GM23338 (cell line): ENCODE data around the gene CNDP2. TPM values are rescaled to one million over a fixed set of nuclear protein-coding genes. Genes with fewer than 3 reads are reported as not detected.

ENCODE experiments used
- ATAC-seq: fragments of 200-7000 bp; cut with Tn5 transposase; 3 replicates; pipeline ENCODE4 v1.9.1; 2020
- DNase-seq: peaks from one replicate; pipeline ENCODE4 v3.0.0-alpha.2; 2015; ENCODE audit warnings: low spot score
- H2AFZ ChIP-seq: fragments of 200-600 bp; sonication (generic); 2 replicates; pipeline ENCODE4 v1.8.0; 2016; ENCODE audit warnings: antibody characterized with exemption, mild to moderate bottlenecking, moderate library complexity
- H3F3A ChIP-seq: fragments of 200-600 bp; sonication (generic); replicated peaks from 2 replicates; pipeline ENCODE4 v1.8.0; 2017; ENCODE audit warnings: antibody characterized with exemption, mixed run types, low read depth
- H3K27ac ChIP-seq: fragments of 200-600 bp; sonication (generic); 2 replicates; pipeline ENCODE4 v1.6.1; 2016; ENCODE audit warnings: low read depth
- H3K27me3 ChIP-seq: fragments of 200-600 bp; sonication (generic); 2 replicates; pipeline ENCODE4 v1.8.0; 2016; ENCODE audit warnings: mild to moderate bottlenecking, mixed run types, moderate library complexity; ENCODE audit not compliant: insufficient read depth
- H3K36me3 ChIP-seq: fragments of 200-600 bp; sonication (generic); 2 replicates; pipeline ENCODE4 v1.8.0; 2016; ENCODE audit warnings: mild to moderate bottlenecking; ENCODE audit not compliant: insufficient read depth
- H3K4me1 ChIP-seq: fragments of 200-600 bp; sonication (generic); 2 replicates; pipeline ENCODE4 v1.8.0; 2016; ENCODE audit warnings: mild to moderate bottlenecking, moderate library complexity; ENCODE audit not compliant: insufficient read depth
- H3K4me2 ChIP-seq: fragments of 200-600 bp; sonication (generic); 2 replicates; pipeline ENCODE4 v1.7.1; 2017; ENCODE audit warnings: mixed run types
- H3K4me3 ChIP-seq: fragments of 200-600 bp; sonication (generic); 2 replicates; pipeline ENCODE4 v1.6.1; 2016; ENCODE audit warnings: mixed run types
- H3K79me2 ChIP-seq: fragments of 200-600 bp; sonication (generic); replicated peaks from 2 replicates; pipeline ENCODE4 v1.8.0; 2017; ENCODE audit warnings: mild to moderate bottlenecking; ENCODE audit not compliant: insufficient read depth
- H3K9me2 ChIP-seq: fragments of 200-600 bp; sonication (generic); 2 replicates; pipeline ENCODE4 v1.8.0; 2017; ENCODE audit not compliant: insufficient read depth
- H4K20me1 ChIP-seq: fragments of 200-600 bp; sonication (generic); replicated peaks from 2 replicates; pipeline ENCODE4 v1.8.0; 2017; ENCODE audit warnings: mild to moderate bottlenecking; ENCODE audit not compliant: insufficient read depth
- H3K27ac Mint-ChIP-seq: 2 replicates; pipeline ENCODE4 v1.8.0; 2020; ENCODE audit warnings: inconsistent platforms, mild to moderate bottlenecking, moderate library complexity, mixed read lengths
- H3K27me3 Mint-ChIP-seq: 3 replicates; pipeline ENCODE4 v1.8.0; 2022; ENCODE audit warnings: low read depth, mild to moderate bottlenecking, moderate library complexity, mixed read lengths, inconsistent platforms; ENCODE audit not compliant: insufficient read depth, poor library complexity
- H3K36me3 Mint-ChIP-seq: 3 replicates; pipeline ENCODE4 v1.8.0; 2021; ENCODE audit warnings: low read depth, mild to moderate bottlenecking, inconsistent platforms, moderate library complexity, mixed read lengths
- H3K4me1 Mint-ChIP-seq: 3 replicates; pipeline ENCODE4 v1.8.0; 2020; ENCODE audit warnings: mild to moderate bottlenecking, inconsistent platforms, mixed read lengths
- H3K4me3 Mint-ChIP-seq: 3 replicates; pipeline ENCODE4 v1.8.0; 2021; ENCODE audit warnings: moderate library complexity, mild to moderate bottlenecking, inconsistent platforms, mixed read lengths
- H3K9me3 Mint-ChIP-seq: 3 replicates; pipeline ENCODE4 v1.8.0; 2020; ENCODE audit warnings: moderate library complexity, mild to moderate bottlenecking, inconsistent platforms, mixed read lengths
- CREB1 ChIP-seq: fragments of 250-450 bp; sonication (Bioruptor Pico); IDR thresholded peaks from 2 replicates; pipeline ENCODE4 v1.5.0; 2020; ENCODE audit warnings: low read depth, mild to moderate bottlenecking, moderate library complexity
- CTCF ChIP-seq, 2 experiments: fragments of 200-600 bp in 1 of 2; sonication (generic) in 1 of 2; conservative IDR thresholded peaks; 2 replicates each; pipeline versions ENCODE4 v1.5.1 to v1.6.1; 2016 to 2017; ENCODE audit warnings: antibody characterized with exemption in 2 of 2, low read depth in 2 of 2, mild to moderate bottlenecking in 2 of 2, moderate library complexity in 1 of 2
- ETS1 ChIP-seq: IDR thresholded peaks from 2 replicates; pipeline ENCODE4 v1.6.1; 2016; ENCODE audit warnings: antibody characterized with exemption
- EZH2 ChIP-seq: fragments of 200-600 bp; sonication (generic); IDR thresholded peaks from one replicate; pipeline ENCODE4 v1.8.0; 2017; ENCODE audit warnings: antibody characterized with exemption, mild to moderate bottlenecking, low read depth; ENCODE audit not compliant: unreplicated experiment
- EZH2phosphoT487 ChIP-seq: fragments of 200-600 bp; sonication (generic); IDR thresholded peaks from one replicate; pipeline ENCODE4 v1.8.1; 2018; ENCODE audit warnings: antibody characterized with exemption; ENCODE audit not compliant: unreplicated experiment
- JUNB ChIP-seq: IDR thresholded peaks from one replicate; pipeline ENCODE4 v1.6.1; 2016; ENCODE audit warnings: antibody characterized with exemption; ENCODE audit not compliant: unreplicated experiment
- NANOG ChIP-seq: IDR thresholded peaks from 2 replicates; pipeline ENCODE4 v1.6.1; 2016; ENCODE audit warnings: antibody characterized with exemption, borderline replicate concordance
- POLR2AphosphoS5 ChIP-seq: IDR thresholded peaks from 2 replicates; pipeline ENCODE4 v1.6.1; 2016; ENCODE audit warnings: antibody characterized with exemption, low read depth
- REST ChIP-seq: IDR thresholded peaks from one replicate; pipeline ENCODE4 v1.6.1; 2018; ENCODE audit warnings: antibody characterized with exemption; ENCODE audit not compliant: unreplicated experiment
- ZNF114 ChIP-seq: fragments of 250-450 bp; sonication (Bioruptor Pico); IDR thresholded peaks from 2 replicates; pipeline ENCODE4 v1.5.0; 2020; ENCODE audit warnings: mild to moderate bottlenecking, moderate library complexity
- ZNF331 ChIP-seq: fragments of 250-450 bp; sonication (Bioruptor Pico); IDR thresholded peaks from 2 replicates; pipeline ENCODE4 v1.5.0; 2020; ENCODE audit warnings: low read depth, mild to moderate bottlenecking, moderate library complexity
- ZNF462 ChIP-seq: fragments of 250-450 bp; sonication (Bioruptor Pico); IDR thresholded peaks from 2 replicates; pipeline ENCODE4 v1.5.0; 2020; ENCODE audit warnings: mild to moderate bottlenecking, moderate library complexity
- polyA plus RNA-seq: library from polyadenylated mRNA; unstranded; fragments of >200 nt; fragmentation: Nextera tagmentation; extraction: Ambion mirVana; gene quantifications from 2 replicates; pipeline ENCODE4 v1.2.1, GENCODE V29; 2016
- total RNA-seq: library from RNA; depleted of rRNA; stranded (reverse); fragments of >200 nt; shearing (Covaris generic); gene quantifications from 2 replicates; pipeline ENCODE4 v1.2.3, GENCODE V29; 2014

Gene CNDP2
- total and polyA plus RNA-seq, 2 experiments from 2014 or later, result 116 to 175 TPM

- H3K36me3 Mint-ChIP-seq, result peaks cover 60% of the 10 kb centered on the region
These were observed 2.8 kb downstream of the CNDP2 start for GRCh38 chr18:74498712-74499627.

More at GRCh38 chr18:74498712-74499627, 2.8 kb downstream of the CNDP2 start:
- Mint-ChIP-seq H3K9me3 (no peaks in the 10 kb centered on the region), H3K4me1 (peaks cover 33% of the 10 kb centered on the region), H3K27ac (peak overlapping the region; percentile 89), H3K4me3 (peak overlapping the region; percentile 46), H3K27me3 (peaks cover 6% of the 10 kb centered on the region)
- Histone ChIP-seq H3K4me1 (peaks cover 12% of the 10 kb centered on the region), H3K36me3 (peaks cover 27% of the 10 kb centered on the region), H3K27ac (no peak overlapping the region), H3K4me2 (peak overlapping the region; percentile 91), H3K79me2 (peaks cover 43% of the 10 kb centered on the region), H3F3A (no peaks in the 10 kb centered on the region), H2AFZ (no peak overlapping the region), H4K20me1 (peaks cover 21% of the 10 kb centered on the region), H3K27me3 (no peaks in the 10 kb centered on the region), H3K4me3 (no peak overlapping the region), H3K9me2 (no peaks in the 10 kb centered on the region)
- no peak for ATAC-seq
- DNase-seq, result no peak
- no peak for TF ChIP-seq POLR2AphosphoS5
- no peak for TF ChIP-seq ZNF114
- TF ChIP-seq JUNB, result no peak
- TF ChIP-seq ZNF462 (CRISPR knock-in tag), result no peak
- no peak for TF ChIP-seq ETS1
- no peak for TF ChIP-seq NANOG
- TF ChIP-seq EZH2, result no peak
- TF ChIP-seq CTCF (conservative IDR thresholded peaks at IDR 0.05; ENCODE audit: low read depth in 2 of 2), result no peak
- TF ChIP-seq REST, result no peak
- no peak for TF ChIP-seq EZH2phosphoT487
- no peak for TF ChIP-seq ZNF331 (CRISPR knock-in tag)
- no peak for TF ChIP-seq CREB1 (CRISPR knock-in tag)
